Stimulated activated memory B cell treated with anti-CD40 and anti-IgM and Interleukin-4, amounts not matched to agents 10 μg/mL and 1 μg/mL and 100 μg/mL, for 72 hours (primary cell): Measurements from ENCODE around the gene NUBP1.
"Not testable (repeated sequence)": the region's sequence is repeated elsewhere in the genome, so short reads cannot be mapped to it uniquely, and the experiment has no call there.

ENCODE experiments used
- ATAC-seq: fragments of 150-1000 bp; cut with Tn5 transposase; 2 replicates; pipeline ENCODE4 v1.10.0; 2021
- H3K27ac Mint-ChIP-seq: one replicate; pipeline ENCODE4 v1.8.0; 2022; ENCODE audit warnings: mild to moderate bottlenecking, mixed read lengths
- H3K27me3 Mint-ChIP-seq: one replicate; pipeline ENCODE4 v1.8.0; 2022; ENCODE audit warnings: mixed read lengths
- H3K36me3 Mint-ChIP-seq: one replicate; pipeline ENCODE4 v1.8.0; 2022; ENCODE audit warnings: mixed read lengths
- H3K4me1 Mint-ChIP-seq: one replicate; pipeline ENCODE4 v1.8.0; 2022; ENCODE audit warnings: mixed read lengths
- H3K4me3 Mint-ChIP-seq: one replicate; pipeline ENCODE4 v1.8.0; 2022; ENCODE audit warnings: mild to moderate bottlenecking, moderate library complexity, mixed read lengths
- H3K9me3 Mint-ChIP-seq: one replicate; pipeline ENCODE4 v1.8.0; 2022; ENCODE audit warnings: mixed read lengths

The NUBP1 gene

DNA sequence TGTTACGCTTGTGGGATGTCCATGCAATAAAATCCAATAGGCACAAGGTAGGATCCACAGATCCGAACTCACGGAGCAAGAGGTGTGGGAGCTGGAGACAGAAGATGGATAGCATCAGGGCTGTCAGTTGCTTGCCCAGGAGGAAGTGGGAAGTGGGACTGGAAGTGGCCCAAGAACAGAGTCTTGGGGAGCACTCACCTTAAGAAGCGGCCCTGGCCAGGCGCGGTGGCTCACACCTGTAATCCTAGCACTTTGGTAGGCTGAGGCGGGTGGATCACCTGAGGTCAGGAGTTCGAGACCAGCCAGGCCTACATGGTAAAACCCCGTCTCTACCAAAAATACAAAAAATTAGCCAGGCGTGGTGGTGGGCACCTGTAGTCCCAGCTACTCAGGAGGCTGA lies 2.4 kb upstream of the NUBP1 start:
- Mint-ChIP-seq H3K27ac (peak overlapping the region; percentile 96), H3K36me3 (peaks cover 12% of the 10 kb centered on the region)
- not testable (repeated sequence) for H3K4me3 Mint-ChIP-seq

DNA sequence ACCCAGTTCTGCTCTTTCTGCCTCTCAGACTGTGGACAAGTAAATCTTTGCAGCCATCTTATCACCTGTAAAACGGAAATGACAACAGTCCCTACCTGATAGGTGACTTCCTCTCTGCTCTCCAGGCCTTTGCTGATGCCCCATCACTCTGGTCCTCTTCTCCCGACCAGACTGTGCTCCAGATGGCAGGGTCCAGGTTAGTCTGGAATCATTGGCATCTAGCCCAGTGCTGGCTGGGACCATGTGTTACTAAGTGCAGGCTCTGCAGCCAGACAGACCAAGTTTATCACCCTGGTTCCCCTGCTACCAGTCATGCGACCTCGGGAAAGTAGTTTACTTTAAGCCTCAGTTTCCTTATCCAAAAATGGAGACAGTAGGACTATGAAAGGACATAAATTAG lies 1.8 kb upstream of the NUBP1 start:
- no peak for ATAC-seq
- no peak overlapping the region for H3K4me3 Mint-ChIP-seq
- peaks cover 17% of the 10 kb centered on the region for H3K36me3 Mint-ChIP-seq
- H3K27ac Mint-ChIP-seq = peak overlapping the region; percentile 93
- H3K27me3 Mint-ChIP-seq = no peaks in the 10 kb centered on the region
- H3K9me3 Mint-ChIP-seq = no peaks in the 10 kb centered on the region
- H3K4me1 Mint-ChIP-seq = peaks cover 83% of the 10 kb centered on the region

More for the DNA sequence above, 2.4 kb upstream of the NUBP1 start:
- not testable (repeated sequence) for ATAC-seq, H3K9me3 Mint-ChIP-seq, H3K27me3 Mint-ChIP-seq
- H3K4me1 Mint-ChIP-seq = peaks cover 77% of the 10 kb centered on the region

DNA sequence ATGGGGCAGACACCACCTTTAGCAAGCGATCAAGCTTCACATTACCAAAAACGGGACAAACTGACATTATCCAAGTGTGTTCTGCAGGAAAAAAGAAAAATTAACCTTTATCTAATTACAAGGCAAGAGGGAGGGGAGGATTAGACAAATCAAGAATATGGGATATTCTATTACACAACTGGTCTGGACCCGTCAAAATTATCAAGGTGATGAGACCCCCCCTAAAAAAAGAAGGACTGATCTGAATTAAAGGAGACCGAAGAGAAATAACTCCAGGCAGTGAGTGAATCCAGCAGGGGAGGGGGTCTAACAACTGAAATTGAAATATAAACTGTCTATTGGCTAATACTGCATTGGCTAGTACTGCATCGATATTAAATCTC lies 424 bp upstream of the NUBP1 start:
- Mint-ChIP-seq H3K4me3 (peak overlapping the region; percentile 82), H3K27ac (peak overlapping the region; percentile 93), H3K9me3 (no peaks in the 10 kb centered on the region), H3K27me3 (no peaks in the 10 kb centered on the region), H3K36me3 (peaks cover 24% of the 10 kb centered on the region), H3K4me1 (peaks cover 73% of the 10 kb centered on the region)
- ATAC-seq = no peak

DNA sequence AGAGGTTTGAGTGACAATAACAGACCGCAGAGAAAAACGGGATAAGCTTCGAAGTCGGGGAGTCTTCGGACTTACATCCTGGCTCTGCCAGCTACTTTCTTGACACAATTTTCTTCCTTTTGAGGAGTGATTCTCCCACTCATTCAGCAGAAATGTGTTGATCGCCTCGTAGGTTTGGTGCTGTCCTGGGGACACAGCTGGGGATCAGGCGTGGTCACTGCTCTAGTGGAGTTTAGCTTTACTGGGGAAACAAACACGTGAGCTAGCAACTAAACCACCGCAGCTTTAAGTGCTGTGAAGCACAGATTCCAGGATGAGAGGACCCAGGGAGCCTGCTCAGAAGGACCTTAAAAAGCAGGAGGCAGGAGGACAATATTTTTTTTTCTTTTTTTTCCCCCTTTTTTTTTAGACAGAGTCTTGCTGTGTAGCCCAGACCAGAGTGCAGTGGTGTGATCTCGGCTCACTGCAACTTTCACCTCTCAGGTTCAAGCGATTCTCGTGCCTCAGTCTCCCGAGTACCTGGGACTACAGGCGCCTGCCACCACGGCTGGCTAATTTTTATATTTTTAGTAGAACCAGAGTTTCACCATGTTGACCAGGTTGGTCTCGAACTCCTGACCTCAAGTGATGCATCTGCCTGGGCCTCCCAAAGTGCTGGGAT lies 858 bp downstream of the NUBP1 start:
- H3K4me3 Mint-ChIP-seq = peak overlapping the region; percentile 82
- peaks cover 35% of the 10 kb centered on the region for H3K36me3 Mint-ChIP-seq
- H3K9me3 Mint-ChIP-seq = no peaks in the 10 kb centered on the region
- peaks cover 72% of the 10 kb centered on the region for H3K4me1 Mint-ChIP-seq
- H3K27ac Mint-ChIP-seq = peak overlapping the region; percentile 93
- H3K27me3 Mint-ChIP-seq = no peaks in the 10 kb centered on the region
- peak; percentile 2 for ATAC-seq

DNA sequence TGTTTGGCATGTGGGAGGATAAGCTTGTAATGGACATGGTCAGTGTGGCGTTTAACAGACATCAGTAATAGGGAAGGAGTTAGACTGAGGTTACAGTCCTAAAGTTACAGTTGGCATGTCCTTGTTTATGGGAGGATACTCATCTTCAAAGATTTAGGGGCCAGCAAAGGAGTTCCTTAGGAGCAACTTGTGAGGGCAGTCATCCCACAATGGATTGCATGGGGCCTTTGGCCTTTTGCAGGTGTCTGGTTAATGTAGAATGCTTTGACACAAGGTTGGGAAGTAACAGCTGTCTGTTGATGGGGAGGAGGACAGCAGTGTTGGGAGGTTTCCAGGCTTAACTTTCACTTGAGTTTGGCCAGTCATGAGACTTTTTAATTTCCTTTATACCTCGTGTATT lies 2.2 kb downstream of the NUBP1 start:
- Mint-ChIP-seq H3K4me3 (peak overlapping the region; percentile 46), H3K36me3 (peaks cover 39% of the 10 kb centered on the region), H3K4me1 (peaks cover 67% of the 10 kb centered on the region), H3K27ac (peak overlapping the region; percentile 93), H3K27me3 (no peaks in the 10 kb centered on the region), H3K9me3 (no peaks in the 10 kb centered on the region)
- ATAC-seq = no peak

DNA sequence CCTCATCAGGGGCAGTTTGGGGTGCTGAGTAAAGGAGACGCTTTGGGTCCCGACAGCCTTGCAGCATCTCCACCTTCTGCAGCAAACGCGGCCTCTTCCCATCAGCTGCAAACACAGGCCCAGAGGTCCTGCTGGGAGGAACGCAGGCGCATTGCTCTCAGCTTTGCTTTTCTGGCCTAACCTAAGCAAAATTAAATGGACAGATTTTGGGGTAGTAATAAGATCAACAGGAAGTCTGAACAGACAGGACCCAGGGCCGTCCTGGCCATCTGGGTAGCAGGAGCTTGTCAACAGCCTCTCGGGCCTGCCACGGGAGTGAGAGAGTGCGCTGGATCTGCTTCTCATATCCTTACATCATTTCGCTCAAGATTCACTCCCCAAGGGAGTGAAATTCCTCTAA lies 7.2 kb downstream of the NUBP1 start:
- Mint-ChIP-seq H3K27ac (peak overlapping the region; percentile 83), H3K36me3 (peaks cover 62% of the 10 kb centered on the region), H3K4me3 (peak overlapping the region; percentile 7), H3K9me3 (no peaks in the 10 kb centered on the region), H3K4me1 (peaks cover 70% of the 10 kb centered on the region), H3K27me3 (no peaks in the 10 kb centered on the region)
- ATAC-seq = no peak

DNA sequence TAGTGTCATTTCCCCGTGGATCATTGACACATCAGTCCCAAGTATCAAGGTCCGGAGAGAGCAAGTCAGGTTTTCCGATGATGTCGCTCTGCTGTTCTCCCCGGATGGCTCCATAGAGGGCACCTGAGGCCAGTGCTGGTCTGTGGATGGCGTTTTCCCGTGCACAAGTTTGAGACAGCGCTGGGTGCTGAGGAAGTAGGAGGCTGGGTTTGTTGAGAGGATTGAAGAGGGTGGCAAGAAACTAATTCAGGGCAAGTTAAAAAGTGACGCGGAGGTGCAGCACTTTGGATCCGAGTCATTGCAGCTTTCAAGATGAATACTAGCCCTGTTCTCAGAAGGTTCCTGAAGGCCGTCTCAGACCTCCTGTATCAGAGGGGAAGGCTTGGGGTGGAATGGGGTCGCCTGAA lies 7.7 kb downstream of the NUBP1 start:
- H3K27ac Mint-ChIP-seq = peak overlapping the region; percentile 83
- ATAC-seq = peak; percentile 69

DNA sequence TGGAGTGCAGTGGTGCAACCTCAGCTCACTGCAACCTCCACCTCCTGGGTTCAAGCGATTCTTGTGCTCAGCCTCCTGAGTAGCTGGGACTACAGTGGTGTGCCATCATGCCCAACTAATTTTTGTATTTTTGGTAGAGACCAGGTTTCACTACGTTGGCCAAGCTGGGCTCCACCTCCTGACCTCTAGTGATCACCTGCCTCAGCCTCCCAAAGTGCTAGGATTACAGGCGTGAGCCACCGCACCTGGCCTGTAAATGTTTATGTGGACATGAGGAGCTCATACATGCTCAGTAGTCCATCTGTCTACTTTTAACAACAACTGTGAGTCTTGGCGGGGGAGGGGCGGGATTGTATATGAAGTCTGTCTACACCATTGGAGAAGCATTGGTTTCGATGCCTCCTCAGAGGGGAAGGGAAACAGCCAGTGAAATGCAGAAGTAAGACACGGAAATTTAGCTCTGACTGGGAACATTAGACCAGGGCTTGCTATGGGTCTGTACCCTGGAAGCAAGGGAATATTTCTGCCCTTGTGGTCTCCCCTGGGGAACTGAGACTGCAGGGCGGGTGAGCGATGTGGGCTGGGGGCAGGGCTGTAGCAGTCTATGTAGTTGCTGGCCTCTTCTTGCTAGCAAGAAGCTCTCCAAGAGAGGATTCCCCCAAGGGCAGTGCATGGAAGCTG lies 9.3 kb downstream of the NUBP1 start:
- H3K4me1 Mint-ChIP-seq = peaks cover 58% of the 10 kb centered on the region
- peak overlapping the region; percentile 42 for H3K4me3 Mint-ChIP-seq
- H3K36me3 Mint-ChIP-seq = peaks cover 64% of the 10 kb centered on the region
- H3K27me3 Mint-ChIP-seq = no peaks in the 10 kb centered on the region
- H3K27ac Mint-ChIP-seq = peak overlapping the region; percentile 83
- no peaks in the 10 kb centered on the region for H3K9me3 Mint-ChIP-seq
- peak; percentile 93 for ATAC-seq

More for the DNA sequence above, 7.7 kb downstream of the NUBP1 start:
- no peaks in the 10 kb centered on the region for H3K9me3 Mint-ChIP-seq
- H3K27me3 Mint-ChIP-seq = no peaks in the 10 kb centered on the region
- peak overlapping the region; percentile 7 for H3K4me3 Mint-ChIP-seq
- H3K4me1 Mint-ChIP-seq = peaks cover 66% of the 10 kb centered on the region
- H3K36me3 Mint-ChIP-seq = peaks cover 60% of the 10 kb centered on the region

DNA sequence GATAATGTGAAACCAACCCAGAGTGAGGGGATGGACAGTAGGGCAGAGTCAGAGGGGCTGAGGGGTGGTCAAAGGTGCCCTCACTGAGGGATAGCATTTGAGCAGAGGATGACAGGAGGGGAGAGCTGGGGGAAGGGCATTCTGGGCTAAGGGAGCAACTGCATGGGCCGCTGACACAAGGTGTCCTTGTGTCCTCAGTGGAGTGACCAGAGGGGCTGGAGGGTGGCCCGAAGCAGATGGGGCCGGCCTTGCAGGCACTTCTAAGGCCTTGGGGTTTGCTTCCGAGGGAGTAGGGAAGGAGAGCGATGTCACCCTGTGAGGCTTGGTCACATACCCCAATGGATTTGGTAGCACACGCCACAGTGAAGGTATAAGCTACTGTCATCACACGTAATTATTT lies 10.0 kb downstream of the NUBP1 start:
- Mint-ChIP-seq H3K4me1 (peaks cover 58% of the 10 kb centered on the region), H3K4me3 (peak overlapping the region; percentile 42), H3K27ac (peak overlapping the region; percentile 83), H3K9me3 (no peaks in the 10 kb centered on the region), H3K27me3 (no peaks in the 10 kb centered on the region), H3K36me3 (peaks cover 62% of the 10 kb centered on the region)
- ATAC-seq = no peak

DNA sequence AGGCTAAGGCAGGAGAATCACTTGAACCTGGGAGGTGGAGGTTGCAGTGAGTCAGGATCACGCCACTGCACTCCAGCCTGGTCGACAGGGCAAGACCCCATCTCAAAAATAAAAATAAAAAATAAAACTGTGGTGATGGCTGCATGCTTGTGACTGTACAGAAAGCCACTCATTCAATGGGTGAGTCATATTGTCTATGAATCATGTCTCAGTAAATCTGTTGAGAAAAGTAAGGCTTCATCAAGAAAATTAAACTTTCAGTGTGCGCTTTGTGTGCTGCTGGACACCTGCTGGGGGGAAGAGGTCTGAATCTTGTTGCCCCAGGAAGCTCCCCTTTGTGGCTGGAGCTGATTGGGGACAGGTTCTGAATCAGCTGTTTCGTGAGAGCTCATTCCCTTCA lies 11.3 kb downstream of the NUBP1 start:
- Mint-ChIP-seq H3K27ac (peak overlapping the region; percentile 83), H3K36me3 (peaks cover 68% of the 10 kb centered on the region), H3K4me1 (peaks cover 51% of the 10 kb centered on the region), H3K4me3 (no peak overlapping the region), H3K27me3 (no peaks in the 10 kb centered on the region), H3K9me3 (no peaks in the 10 kb centered on the region)
- ATAC-seq = no peak

DNA sequence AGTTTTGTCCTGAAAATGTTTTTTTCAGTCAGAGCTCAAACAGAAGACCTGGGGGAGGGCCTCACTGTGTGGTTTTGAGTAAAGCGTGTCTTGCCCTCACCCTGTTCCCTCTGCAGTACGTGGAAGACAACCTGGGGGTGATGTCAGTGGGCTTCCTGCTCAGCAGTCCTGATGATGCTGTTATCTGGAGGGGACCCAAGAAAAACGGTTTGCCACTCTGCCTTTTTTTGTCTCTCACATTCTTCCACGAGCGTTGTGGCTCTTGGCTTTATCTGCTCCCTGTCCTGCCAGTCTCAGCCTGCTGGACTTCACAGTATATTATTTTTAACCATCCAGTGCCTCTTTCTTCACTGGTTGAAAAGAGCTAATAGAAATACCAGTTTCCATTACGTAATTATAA lies 12.9 kb downstream of the NUBP1 start:
- Mint-ChIP-seq H3K4me1 (peaks cover 40% of the 10 kb centered on the region), H3K4me3 (no peak overlapping the region), H3K36me3 (peaks cover 73% of the 10 kb centered on the region), H3K9me3 (no peaks in the 10 kb centered on the region), H3K27ac (no peak overlapping the region), H3K27me3 (no peaks in the 10 kb centered on the region)
- ATAC-seq = no peak

DNA sequence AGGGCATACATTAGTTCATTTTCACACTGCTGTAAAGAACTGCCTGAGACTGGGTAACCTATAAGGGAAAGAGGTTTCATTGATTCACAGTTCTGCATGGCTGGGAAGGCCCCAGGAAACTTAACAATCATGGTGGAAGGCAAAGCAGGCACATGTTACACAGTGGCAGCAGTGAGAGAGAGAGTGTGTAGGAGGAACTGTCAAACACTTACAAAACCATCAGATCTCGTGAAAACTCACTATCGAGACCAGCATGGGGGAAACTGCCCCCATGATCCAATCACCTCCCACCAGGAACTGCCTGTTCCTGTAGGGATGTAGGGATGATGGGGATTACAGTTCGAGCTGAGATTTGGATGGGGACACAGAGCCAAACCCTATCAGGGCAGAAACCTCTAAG lies 17.2 kb downstream of the NUBP1 start:
- peak overlapping the region; percentile 66 for H3K27ac Mint-ChIP-seq
- H3K27me3 Mint-ChIP-seq = no peaks in the 10 kb centered on the region
- ATAC-seq = no peak
- peaks cover 87% of the 10 kb centered on the region for H3K36me3 Mint-ChIP-seq
- H3K9me3 Mint-ChIP-seq = peaks cover 5% of the 10 kb centered on the region
- no peak overlapping the region for H3K4me3 Mint-ChIP-seq
- H3K4me1 Mint-ChIP-seq = peaks cover 34% of the 10 kb centered on the region

DNA sequence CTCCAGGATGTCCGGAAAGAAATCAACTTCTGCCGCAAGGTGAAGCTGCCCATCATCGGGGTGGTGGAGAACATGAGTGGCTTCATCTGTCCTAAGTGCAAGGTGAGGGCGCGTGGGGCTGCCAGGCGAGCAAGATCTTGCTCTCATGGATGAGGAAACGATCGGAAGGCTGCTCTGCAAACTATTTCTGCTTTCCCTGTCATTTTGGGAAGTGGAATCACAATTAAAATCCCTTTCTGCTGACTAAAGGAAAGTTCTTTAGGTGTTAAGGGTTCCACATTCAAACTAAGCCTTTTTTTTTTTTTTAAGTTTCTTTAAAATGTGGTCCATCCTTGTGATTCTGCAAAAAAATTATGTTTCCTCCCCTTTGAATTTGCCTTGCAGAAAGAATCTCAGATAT lies 17.7 kb downstream of the NUBP1 start:
- H3K27ac Mint-ChIP-seq = peak overlapping the region; percentile 66

DNA sequence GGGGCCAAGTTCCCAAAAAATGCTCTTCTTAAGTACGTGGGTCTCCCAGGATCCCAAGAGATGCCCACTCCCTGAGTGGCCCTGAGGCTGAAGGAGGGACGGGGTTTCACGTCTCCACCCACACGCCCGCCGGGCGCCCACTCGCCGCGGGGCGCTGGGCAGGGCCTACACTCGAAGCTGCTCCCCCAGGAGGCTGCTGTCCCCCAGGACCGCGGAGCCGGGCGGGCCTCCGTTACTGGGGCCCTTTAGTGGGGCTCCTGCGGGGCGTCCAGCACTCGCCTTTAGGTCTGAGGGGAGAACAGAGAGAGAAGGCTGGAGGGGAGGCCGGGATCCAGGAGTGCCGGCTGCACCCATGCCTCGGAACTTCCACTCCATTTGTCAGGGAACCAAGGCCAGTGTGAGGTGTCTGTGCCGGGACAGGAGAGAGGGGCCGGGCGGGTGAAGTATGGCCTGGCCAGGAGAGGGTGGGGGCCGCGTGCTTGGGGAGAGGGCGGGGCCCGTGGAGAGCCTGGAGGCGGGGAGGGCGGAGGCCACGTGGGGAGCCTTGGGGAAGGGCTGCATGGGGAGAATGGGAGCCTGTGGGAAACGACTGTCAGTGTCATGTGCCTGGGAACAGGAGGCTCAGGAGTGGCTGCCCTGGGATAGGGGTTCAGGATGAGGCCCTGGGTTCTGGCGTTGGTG lies 18.8 kb downstream of the NUBP1 start:
- peaks cover 91% of the 10 kb centered on the region for H3K36me3 Mint-ChIP-seq

More for the DNA sequence above, 17.7 kb downstream of the NUBP1 start:
- H3K27me3 Mint-ChIP-seq = no peaks in the 10 kb centered on the region
- no peak overlapping the region for H3K4me3 Mint-ChIP-seq
- H3K4me1 Mint-ChIP-seq = peaks cover 38% of the 10 kb centered on the region
- H3K9me3 Mint-ChIP-seq = peaks cover 5% of the 10 kb centered on the region
- H3K36me3 Mint-ChIP-seq = peaks cover 90% of the 10 kb centered on the region
- no peak for ATAC-seq

DNA sequence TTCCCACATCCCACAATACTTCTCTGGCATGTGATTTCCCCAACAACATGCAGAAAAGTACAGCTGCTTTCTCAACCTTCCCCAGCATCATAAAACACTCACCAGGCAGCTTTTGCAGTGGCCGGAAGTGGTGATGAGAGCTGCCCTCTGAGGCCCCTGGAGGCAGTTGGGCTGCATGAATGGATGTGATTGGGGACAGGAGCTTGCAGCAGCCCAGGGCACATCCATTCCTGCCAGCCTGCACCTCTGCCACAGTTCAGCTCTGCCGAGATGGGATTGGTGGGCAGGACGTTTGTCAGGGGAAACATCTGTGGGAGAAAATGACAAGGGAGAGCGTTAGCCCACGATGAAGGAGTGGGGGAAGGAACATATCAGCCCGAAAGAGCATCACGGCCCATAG lies 19.8 kb downstream of the NUBP1 start:
- Mint-ChIP-seq H3K9me3 (peaks cover 5% of the 10 kb centered on the region), H3K4me1 (peaks cover 53% of the 10 kb centered on the region), H3K27me3 (no peaks in the 10 kb centered on the region), H3K36me3 (peaks cover 91% of the 10 kb centered on the region), H3K27ac (peak overlapping the region; percentile 66), H3K4me3 (no peak overlapping the region)
- ATAC-seq = no peak

More for the DNA sequence above, 18.8 kb downstream of the NUBP1 start:
- no peaks in the 10 kb centered on the region for H3K27me3 Mint-ChIP-seq
- H3K27ac Mint-ChIP-seq = peak overlapping the region; percentile 66
- ATAC-seq = no peak
- H3K4me1 Mint-ChIP-seq = peaks cover 48% of the 10 kb centered on the region
- peaks cover 5% of the 10 kb centered on the region for H3K9me3 Mint-ChIP-seq
- no peak overlapping the region for H3K4me3 Mint-ChIP-seq
